GM21360 (cell line): Measurements from ENCODE around the gene ZNF407.

ENCODE experiments used
- ATAC-seq: cut with Tn5 transposase; IDR thresholded peaks from one replicate; pipeline ENCODE4 v1.9.1; 2021; ENCODE audit warnings: mild to moderate bottlenecking, moderate library complexity; ENCODE audit not compliant: unreplicated experiment

ZNF407 gene

GRCh38 chr18:75063615-75064512, 466.2 kb downstream of the ZNF407 start:
- no peak for ATAC-seq

- ATAC-seq = no peak
Measured at GRCh38 chr18:75064513-75064905, 466.8 kb downstream of the ZNF407 start.

GRCh38 chr18:75065251-75066000, 467.8 kb downstream of the ZNF407 start:
- ATAC-seq = no peak

GRCh38 chr18:75066021-75066880, 468.6 kb downstream of the ZNF407 start:
- no peak for ATAC-seq

GRCh38 chr18:75066936-75067335, 469.3 kb downstream of the ZNF407 start:
- no peak for ATAC-seq

GRCh38 chr18:75067996-75068645, 470.5 kb downstream of the ZNF407 start:
- ATAC-seq = no peak

GRCh38 chr18:75068682-75069435, 471.2 kb downstream of the ZNF407 start:
- no peak for ATAC-seq

- ATAC-seq = no peak
Measured at GRCh38 chr18:75070235-75070624, 472.6 kb downstream of the ZNF407 start.

GRCh38 chr18:75070625-75071483, 473.2 kb downstream of the ZNF407 start:
- ATAC-seq = peak; percentile 87

GRCh38 chr18:75071484-75071785, 473.8 kb downstream of the ZNF407 start:
- no peak for ATAC-seq

- ATAC-seq = no peak
Measured at GRCh38 chr18:75071866-75072671, 474.4 kb downstream of the ZNF407 start.

GRCh38 chr18:75072672-75073371, 475.2 kb downstream of the ZNF407 start:
- no peak for ATAC-seq

GRCh38 chr18:75073654-75074053, 476.0 kb downstream of the ZNF407 start:
- no peak for ATAC-seq

- ATAC-seq = no peak
Measured at GRCh38 chr18:75074196-75075015, 476.7 kb downstream of the ZNF407 start.

- no peak for ATAC-seq
Measured at GRCh38 chr18:75075016-75075305, 477.3 kb downstream of the ZNF407 start.

- no peak for ATAC-seq
Measured at GRCh38 chr18:75075429-75075841, 477.8 kb downstream of the ZNF407 start.

GRCh38 chr18:75076286-75076685, 478.6 kb downstream of the ZNF407 start:
- ATAC-seq = no peak
